Middle frontal gyrus (tissue), 1 donor: ENCODE measurements around the gene TRAPPC1.

Source experiments
- DNase-seq: peaks from one replicate; pipeline ENCODE4 v3.0.0-alpha.2; 2015; ENCODE audit warnings: low spot score; ENCODE audit errors: extremely low spot score

Gene TRAPPC1

DNA sequence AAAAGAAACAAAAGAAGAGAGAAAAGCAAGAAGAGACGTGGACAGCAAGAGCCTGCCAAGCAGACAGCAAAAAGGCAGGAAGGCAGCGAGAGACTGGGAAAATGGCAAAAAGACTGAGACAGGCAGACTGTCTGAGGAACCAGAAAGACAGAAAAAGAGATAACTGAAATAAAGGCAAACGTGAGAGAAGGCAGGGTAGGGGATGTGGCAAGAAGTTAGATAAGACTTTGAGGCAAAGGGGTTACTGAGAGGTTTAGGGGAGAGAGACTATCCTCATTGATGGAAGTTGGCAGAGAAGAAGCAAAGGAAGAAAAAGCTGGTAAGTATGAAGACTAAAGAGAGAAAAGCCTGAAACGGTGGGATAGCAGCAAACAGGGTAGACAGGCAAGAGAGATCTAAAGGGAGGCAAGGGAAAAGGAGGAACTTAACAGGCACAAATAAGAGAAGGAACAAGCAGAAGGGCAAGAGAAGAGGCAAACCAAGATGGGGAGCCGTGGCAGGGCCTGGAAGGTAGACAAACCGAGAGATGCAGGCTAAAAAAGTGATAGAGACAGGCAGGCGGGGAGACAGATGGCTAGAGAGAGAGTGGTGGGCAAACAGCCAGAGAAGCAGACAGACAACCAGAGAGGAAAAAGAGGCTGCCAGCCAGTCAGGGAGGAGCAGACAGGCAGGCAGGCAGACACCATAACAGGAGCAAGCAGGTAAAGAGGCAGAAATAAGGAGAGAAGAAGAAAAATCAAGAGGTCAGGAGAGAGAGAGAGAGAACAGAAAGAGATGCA lies 50.3 kb downstream of the TRAPPC1 start:
- DNase-seq, result no peak
